OCI-LY1 (cell line): ENCODE measurements around the gene AVPI1.
"Not testable (repeated sequence)": the region's sequence is repeated elsewhere in the genome, so short reads cannot be mapped to it uniquely, and the experiment has no call there.

Experiments
- EZH2 ChIP-seq: fragments of 200-600 bp; sonication (generic), shearing (Covaris generic); IDR thresholded peaks from 2 replicates; pipeline ENCODE4 v1.8.0; 2017; ENCODE audit warnings: borderline replicate concordance, mixed run types, mild to moderate bottlenecking, antibody characterized with exemption, low read length, moderate library complexity, mixed read lengths
- TF ChIP-seq, protein P1 (sequence below): fragments of 200-600 bp; sonication (generic), shearing (Covaris generic); IDR thresholded peaks from 2 replicates; pipeline ENCODE4 v1.5.1; 2017; ENCODE audit warnings: mild to moderate bottlenecking, antibody characterized with exemption, low read length, moderate library complexity, mixed read lengths

DNA sequence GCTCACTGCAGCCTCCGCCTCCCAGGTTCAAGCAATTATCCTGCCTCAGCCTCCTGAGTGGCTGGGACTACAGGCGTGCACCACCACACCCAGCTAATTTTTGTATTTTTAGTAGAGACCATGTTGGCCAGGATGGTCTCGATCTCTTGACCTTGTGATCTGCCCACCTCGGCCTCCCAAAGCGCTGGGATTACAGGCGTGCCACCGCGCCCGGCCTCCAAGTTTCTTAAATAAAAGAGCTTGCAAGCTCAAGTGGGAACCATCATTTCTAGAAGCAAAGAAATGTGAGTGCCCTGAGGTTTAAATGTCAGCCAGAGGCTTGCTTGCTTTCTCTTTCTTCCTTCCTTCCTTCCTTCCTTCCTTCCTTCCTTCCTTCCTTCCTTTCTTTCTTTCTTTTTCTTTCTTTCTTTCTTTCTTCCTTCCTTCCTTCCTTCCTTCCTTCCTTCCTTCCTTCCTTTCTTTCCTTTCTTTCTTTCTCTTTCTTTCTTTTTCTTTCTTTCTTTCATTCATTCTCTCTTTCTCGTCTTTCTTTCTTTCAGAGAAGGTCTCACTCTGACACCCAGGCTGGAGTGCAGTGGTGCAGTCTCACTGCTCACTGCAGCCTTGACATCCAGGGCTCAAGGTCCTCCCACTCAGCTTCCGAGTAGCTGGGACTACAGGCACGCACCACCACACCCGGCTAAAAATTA is 44.4 kb downstream of the AVPI1 start:
- TF ChIP-seq, protein P1, sequence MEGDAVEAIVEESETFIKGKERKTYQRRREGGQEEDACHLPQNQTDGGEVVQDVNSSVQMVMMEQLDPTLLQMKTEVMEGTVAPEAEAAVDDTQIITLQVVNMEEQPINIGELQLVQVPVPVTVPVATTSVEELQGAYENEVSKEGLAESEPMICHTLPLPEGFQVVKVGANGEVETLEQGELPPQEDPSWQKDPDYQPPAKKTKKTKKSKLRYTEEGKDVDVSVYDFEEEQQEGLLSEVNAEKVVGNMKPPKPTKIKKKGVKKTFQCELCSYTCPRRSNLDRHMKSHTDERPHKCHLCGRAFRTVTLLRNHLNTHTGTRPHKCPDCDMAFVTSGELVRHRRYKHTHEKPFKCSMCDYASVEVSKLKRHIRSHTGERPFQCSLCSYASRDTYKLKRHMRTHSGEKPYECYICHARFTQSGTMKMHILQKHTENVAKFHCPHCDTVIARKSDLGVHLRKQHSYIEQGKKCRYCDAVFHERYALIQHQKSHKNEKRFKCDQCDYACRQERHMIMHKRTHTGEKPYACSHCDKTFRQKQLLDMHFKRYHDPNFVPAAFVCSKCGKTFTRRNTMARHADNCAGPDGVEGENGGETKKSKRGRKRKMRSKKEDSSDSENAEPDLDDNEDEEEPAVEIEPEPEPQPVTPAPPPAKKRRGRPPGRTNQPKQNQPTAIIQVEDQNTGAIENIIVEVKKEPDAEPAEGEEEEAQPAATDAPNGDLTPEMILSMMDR: not testable (repeated sequence)
- TF ChIP-seq EZH2: not testable (repeated sequence)
